H9 (cell line): Measurements from ENCODE around the gene CD46. TPM values are rescaled to one million over a fixed set of nuclear protein-coding genes. Genes with fewer than 3 reads are reported as not detected.

Source experiments
- DNase-seq: peaks from one replicate; pipeline ENCODE4 v3.0.0-alpha.2; 2017
- H2AFZ ChIP-seq: one replicate; pipeline ENCODE4 v1.6.1; 2013; ENCODE audit warnings: mild to moderate bottlenecking, low read length, control low read depth, moderate library complexity
- H2AK5ac ChIP-seq: 2 replicates; pipeline ENCODE4 v1.6.1; 2013; ENCODE audit warnings: low read length, control low read depth, mixed read lengths; ENCODE audit not compliant: insufficient read length
- H2BK120ac ChIP-seq: one replicate; pipeline ENCODE4 v1.6.1; 2013; ENCODE audit warnings: low read depth, mild to moderate bottlenecking, low read length, control low read depth, inconsistent platforms; ENCODE audit not compliant: poor library complexity, severe bottlenecking
- H2BK12ac ChIP-seq: 2 replicates; pipeline ENCODE4 v1.6.1; 2013; ENCODE audit warnings: low read length, control low read depth, mixed read lengths, low read depth; ENCODE audit not compliant: insufficient read length
- H2BK15ac ChIP-seq: 2 replicates; pipeline ENCODE4 v1.6.1; 2013; ENCODE audit warnings: low read depth, low read length, control low read depth
- H2BK20ac ChIP-seq: one replicate; pipeline ENCODE4 v1.6.1; 2013; ENCODE audit warnings: low read depth, mild to moderate bottlenecking, low read length, control low read depth, inconsistent platforms; ENCODE audit not compliant: poor library complexity, severe bottlenecking
- H2BK5ac ChIP-seq: 2 replicates; pipeline ENCODE4 v1.6.1; 2013; ENCODE audit warnings: low read length, control low read depth, mixed read lengths; ENCODE audit not compliant: insufficient read length
- H3K14ac ChIP-seq: 2 replicates; pipeline ENCODE4 v1.6.1; 2013; ENCODE audit warnings: low read length, control low read depth; ENCODE audit not compliant: insufficient read depth
- H3K18ac ChIP-seq: 2 replicates; pipeline ENCODE4 v1.6.1; 2013; ENCODE audit warnings: low read depth, mild to moderate bottlenecking, mixed read lengths, low read length, control low read depth; ENCODE audit not compliant: insufficient read length
- H3K23ac ChIP-seq: 2 replicates; pipeline ENCODE4 v1.6.1; 2013; ENCODE audit warnings: low read length, control low read depth, mixed read lengths, low read depth; ENCODE audit not compliant: insufficient read length
- H3K23me2 ChIP-seq: 2 replicates; pipeline ENCODE4 v1.6.1; 2013; ENCODE audit warnings: low read depth, mild to moderate bottlenecking, mixed read lengths, low read length, control low read depth; ENCODE audit not compliant: insufficient read length, poor library complexity, severe bottlenecking
- H3K27ac ChIP-seq: 2 replicates; pipeline ENCODE4 v1.5.1; 2013; ENCODE audit warnings: low read length, control low read depth, mixed read lengths, low read depth; ENCODE audit not compliant: insufficient read length
- H3K27me3 ChIP-seq: 2 replicates; pipeline ENCODE4 v1.6.1; 2013; ENCODE audit warnings: low read length, control low read depth, inconsistent platforms; ENCODE audit not compliant: insufficient read depth
- H3K4ac ChIP-seq: 2 replicates; pipeline ENCODE4 v1.6.1; 2013; ENCODE audit warnings: low read depth, mild to moderate bottlenecking, control low read depth, inconsistent platforms, low read length, moderate library complexity
- H3K4me1 ChIP-seq: 2 replicates; pipeline ENCODE4 v1.6.1; 2013; ENCODE audit warnings: low read length, control low read depth, inconsistent platforms; ENCODE audit not compliant: insufficient read depth
- H3K4me2 ChIP-seq: 2 replicates; pipeline ENCODE4 v1.6.1; 2013; ENCODE audit warnings: low read length, control low read depth, mixed read lengths; ENCODE audit not compliant: insufficient read length, insufficient read depth
- H3K56ac ChIP-seq: 2 replicates; pipeline ENCODE4 v1.6.1; 2013; ENCODE audit warnings: low read depth, mild to moderate bottlenecking, mixed read lengths, low read length, control low read depth; ENCODE audit not compliant: insufficient read length
- H3K79me1 ChIP-seq: 2 replicates; pipeline ENCODE4 v1.6.1; 2013; ENCODE audit warnings: low read depth, mild to moderate bottlenecking, moderate library complexity, low read length, control low read depth, inconsistent platforms; ENCODE audit not compliant: insufficient read depth, poor library complexity, severe bottlenecking
- H3K79me2 ChIP-seq: 2 replicates; pipeline ENCODE4 v1.6.1; 2013; ENCODE audit warnings: low read length, control low read depth, inconsistent platforms; ENCODE audit not compliant: insufficient read depth
- H3K9ac ChIP-seq: 2 replicates; pipeline ENCODE4 v1.6.1; 2013; ENCODE audit warnings: low read length, control low read depth, mixed read lengths; ENCODE audit not compliant: insufficient read length; ENCODE audit errors: extremely low read depth
- H3K9me3 ChIP-seq: one replicate; pipeline ENCODE4 v1.6.1; 2013; ENCODE audit warnings: low read depth, low read length, inconsistent platforms; ENCODE audit not compliant: control insufficient read depth
- H3T11ph ChIP-seq: one replicate; pipeline ENCODE4 v1.6.1; 2013; ENCODE audit warnings: mild to moderate bottlenecking, low read length, control low read depth, inconsistent platforms
- H4K20me1 ChIP-seq: one replicate; pipeline ENCODE4 v1.6.1; 2013; ENCODE audit not compliant: control insufficient read depth, insufficient read length, insufficient read depth
- H4K5ac ChIP-seq: 2 replicates; pipeline ENCODE4 v1.6.1; 2013; ENCODE audit warnings: low read depth, mild to moderate bottlenecking, mixed read lengths, low read length, control low read depth; ENCODE audit not compliant: insufficient read length
- H4K8ac ChIP-seq: replicated peaks from 2 replicates; pipeline ENCODE4 v1.6.1; 2013; ENCODE audit warnings: low read length, control low read depth, mixed read lengths, low read depth; ENCODE audit not compliant: insufficient read length
- H4K91ac ChIP-seq: 2 replicates; pipeline ENCODE4 v1.6.1; 2013; ENCODE audit warnings: low read depth, mild to moderate bottlenecking, moderate library complexity, mixed read lengths, low read length, control low read depth; ENCODE audit not compliant: insufficient read length
- H3K27ac Mint-ChIP-seq, 3 experiments: 2 replicates in 2 of 3; 3 replicates in 1 of 3; pipeline ENCODE4 v1.8.0; 2020 to 2021; ENCODE audit warnings: mixed read lengths in 3 of 3, mild to moderate bottlenecking in 1 of 3, moderate library complexity in 1 of 3
- H3K27me3 Mint-ChIP-seq: 2 replicates; pipeline ENCODE4 v1.8.0; 2021; ENCODE audit warnings: low read depth, mild to moderate bottlenecking, moderate library complexity, mixed read lengths
- H3K36me3 Mint-ChIP-seq, 3 experiments: 2 replicates in 2 of 3; 3 replicates in 1 of 3; pipeline ENCODE4 v1.8.0; 2020 to 2021; ENCODE audit warnings: low read depth in 3 of 3, mixed read lengths in 3 of 3; ENCODE audit not compliant: insufficient read depth in 1 of 3
- H3K4me1 Mint-ChIP-seq, 2 experiments: 2 replicates each; pipeline ENCODE4 v1.8.0; 2020; ENCODE audit warnings: mixed read lengths in 2 of 2
- H3K4me3 Mint-ChIP-seq, 2 experiments: 2 replicates in 1 of 2; 3 replicates in 1 of 2; pipeline ENCODE4 v1.8.0; 2020 to 2021; ENCODE audit warnings: mild to moderate bottlenecking in 2 of 2, mixed read lengths in 2 of 2, moderate library complexity in 1 of 2
- H3K9me3 Mint-ChIP-seq, 2 experiments: 2 replicates in 1 of 2; 3 replicates in 1 of 2; pipeline ENCODE4 v1.8.0; 2020; ENCODE audit warnings: mild to moderate bottlenecking in 2 of 2, mixed read lengths in 2 of 2, moderate library complexity in 1 of 2
- CTCF ChIP-seq: fragments of 200-600 bp; sonication (generic); conservative IDR thresholded peaks from 3 replicates; pipeline ENCODE4 v1.8.0; 2021; ENCODE audit warnings: antibody characterized with exemption, mild to moderate bottlenecking
- whole genome bisulfite sequencing: extraction: QIAGEN DNeasy Blood & Tissue Kit; methylation state at CpG from one replicate; pipeline ENCODE4 v1.1.7; 2013; ENCODE audit warnings: missing lambda C conversion rate, low lambda C conversion rate, mixed read lengths; ENCODE audit not compliant: insufficient read length; ENCODE audit errors: extremely low coverage; 5-methylcytosine and 5-hydroxymethylcytosine counted together
- total RNA-seq: library from RNA; stranded (reverse); gene quantifications from 2 replicates; pipeline ENCODE4 v1.2.1, GENCODE V29; 2021

The CD46 gene
- total RNA-seq, 1 experiment from 2014 or later = 89.2 TPM

GRCh38 chr1:207827488-207827830 is 75.6 kb downstream of the CD46 start:
- Histone ChIP-seq H3K27me3 (no peaks in the 10 kb centered on the region; the same call in 1 of the 2 replicates), H2BK20ac (no peak overlapping the region), H2BK120ac (no peak overlapping the region), H3K23me2 (no peaks in the 10 kb centered on the region), H3K56ac (no peak overlapping the region), H2AFZ (no peak overlapping the region), H4K91ac (no peak overlapping the region), H4K5ac (no peak overlapping the region), H3K9ac (no peak overlapping the region), H3K79me2 (no peaks in the 10 kb centered on the region), H2BK15ac (no peak overlapping the region), H4K8ac (no peak overlapping the region), H2AK5ac (no peak overlapping the region), H3K14ac (no peak overlapping the region), H3K9me3 (no peaks in the 10 kb centered on the region), H4K20me1 (no peaks in the 10 kb centered on the region), H3K4ac (no peak overlapping the region), H3T11ph (no peak overlapping the region), H3K18ac (no peak overlapping the region), H3K4me1 (no peaks in the 10 kb centered on the region), H3K23ac (no peak overlapping the region), H2BK5ac (no peak overlapping the region), H3K27ac (no peak overlapping the region), H3K4me2 (no peak overlapping the region), H2BK12ac (no peak overlapping the region), H3K79me1 (no peaks in the 10 kb centered on the region)
- peaks cover 15 to 19% of the 10 kb centered on the region in 2 experiments for H3K4me1 Mint-ChIP-seq
- no peak for TF ChIP-seq CTCF
- no peak overlapping the region for H3K4me3 Mint-ChIP-seq
- no peak for DNase-seq
- no peaks in the 10 kb centered on the region; the same call in 1 of the 2 replicates for H3K27me3 Mint-ChIP-seq
- H3K9me3 Mint-ChIP-seq = no peaks in the 10 kb centered on the region
- WGBS = no CpG with 5 or more reads among the region's 2 CpGs
- no peaks in the 10 kb centered on the region for H3K36me3 Mint-ChIP-seq
- no peak overlapping the region for H3K27ac Mint-ChIP-seq
